A673 (cell line): ENCODE results near the gene CDR2L.

Source experiments
- CTCF ChIP-seq: fragments of 300-800, 200-600 bp; sonication (generic); conservative IDR thresholded peaks from 2 replicates; pipeline ENCODE4 v1.5.1; 2017; ENCODE audit warnings: low read depth, mild to moderate bottlenecking, antibody characterized with exemption, low read length, moderate library complexity, mixed read lengths
- EZH2 ChIP-seq: fragments of 200-600 bp; sonication (generic); IDR thresholded peaks from 2 replicates; pipeline ENCODE4 v1.6.1; 2017; ENCODE audit warnings: borderline replicate concordance, low read depth, mild to moderate bottlenecking, mixed read lengths, antibody characterized with exemption, low read length; ENCODE audit not compliant: poor library complexity, severe bottlenecking

- TF ChIP-seq EZH2 = no peak
- TF ChIP-seq CTCF = no peak
Measured at GRCh38 chr17:74981318-74981978, 6.0 kb upstream of the CDR2L start.
